ENCODE data around the gene SACM1L. TPM values are rescaled to one million over a fixed set of nuclear protein-coding genes. Genes with fewer than 3 reads are reported as not detected.

SACM1L gene
- total RNA-seq, 2 donors from 2014 or later = 25.1 to 49.5 TPM

- 70 to 72% methylated on average over 4 of the region's 4 CpGs for WGBS, 2 donors
- no peak for ATAC-seq
These were observed 31.3 kb upstream of the SACM1L start for GRCh38 chr3:45657853-45658252.

GRCh38 chr3:45659661-45660566 is 29.3 kb upstream of the SACM1L start:
- H3K27me3 ChIP-seq = no peaks in the 10 kb centered on the region
- no peak overlapping the region for H3K4me3 ChIP-seq
- no peaks in the 10 kb centered on the region for H3K36me3 ChIP-seq (replicated peaks in 1 of 2; ENCODE audit: insufficient read depth in 1 of 2, low read depth in 2 of 2)
- intact Hi-C loops (cut with DNase I) = loop anchor here (5.0 kb wide), 2 partner anchors 68 to 148 kb away; partner anchors contain the start of gene LIMD1
- H3K9me3 ChIP-seq = no peaks in the 10 kb centered on the region
- H3K4me1 ChIP-seq = peaks cover 11% of the 10 kb centered on the region
- H3K27ac ChIP-seq = no peak overlapping the region
- 58 to 61% methylated on average over 19 of the region's 19 CpGs for WGBS, 2 donors
- TF ChIP-seq POLR2A (IDR thresholded peaks at IDR 0.05) (no peak), CTCF (IDR thresholded peaks at IDR 0.05) (peak; percentile 85 to 95 (median 86))
- ATAC-seq = peak; percentile 73
- DNase-seq = peak; percentile 72 to 84 (median 76)

More at GRCh38 chr3:45657853-45658252, 31.3 kb upstream of the SACM1L start:
- Histone ChIP-seq H3K27ac (no peak overlapping the region), H3K27me3 (no peaks in the 10 kb centered on the region), H3K4me1 (peaks cover 4% of the 10 kb centered on the region), H3K36me3 (replicated peaks in 1 of 2; ENCODE audit: insufficient read depth in 1 of 2, low read depth in 2 of 2) (no peaks in the 10 kb centered on the region), H3K9me3 (no peaks in the 10 kb centered on the region), H3K4me3 (no peak overlapping the region)
- no peak for DNase-seq
- TF ChIP-seq POLR2A (IDR thresholded peaks at IDR 0.05) (no peak), CTCF (IDR thresholded peaks at IDR 0.05) (no peak)
- intact Hi-C loops (cut with DNase I) = loop anchor here (5.0 kb wide), 1 partner anchor 66 kb away; the partner anchor contains the start of gene LIMD1

- no peak for DNase-seq
- 81 to 87% methylated on average over 11 of the region's 11 CpGs for WGBS, 2 donors
- Histone ChIP-seq H3K27ac (no peak overlapping the region), H3K9me3 (no peaks in the 10 kb centered on the region), H3K4me3 (no peak overlapping the region), H3K36me3 (replicated peaks in 1 of 2; ENCODE audit: insufficient read depth in 1 of 2, low read depth in 2 of 2) (no peaks in the 10 kb centered on the region), H3K4me1 (peaks cover 17% of the 10 kb centered on the region), H3K27me3 (no peaks in the 10 kb centered on the region)
- ATAC-seq = no peak
- intact Hi-C loops (cut with DNase I) = loop anchor here (5.0 kb wide), 1 partner anchor 148 kb away; no protein-coding TSS in a partner anchor
- TF ChIP-seq POLR2A (IDR thresholded peaks at IDR 0.05) = no peak
- no peak for TF ChIP-seq CTCF (IDR thresholded peaks at IDR 0.05)
These were observed 28.7 kb upstream of the SACM1L start for GRCh38 chr3:45660567-45660901.

- Histone ChIP-seq H3K27me3 (no peaks in the 10 kb centered on the region), H3K4me3 (no peak overlapping the region), H3K9me3 (no peaks in the 10 kb centered on the region), H3K4me1 (peaks cover 15% of the 10 kb centered on the region), H3K27ac (peak overlapping the region in 2 of 4 donors; percentile 3 to 31), H3K36me3 (replicated peaks in 1 of 2; ENCODE audit: insufficient read depth in 1 of 2, low read depth in 2 of 2) (peaks cover 0 to 4% of the 10 kb centered on the region in 2 donors)
- TF ChIP-seq POLR2A (IDR thresholded peaks at IDR 0.05) (no peak), CTCF (IDR thresholded peaks at IDR 0.05) (no peak)
- 21 to 27% methylated on average over 9 to 10 of the region's 10 CpGs for WGBS, 2 donors
- ATAC-seq = peak; percentile 18
- DNase-seq = peak in 2 of 4 donors; percentile 49 to 50
- intact Hi-C loops (cut with DNase I) = loop anchor here (5.0 kb wide), 1 partner anchor 152 kb away; no protein-coding TSS in a partner anchor
These were observed 24.6 kb upstream of the SACM1L start for GRCh38 chr3:45664578-45664977.

All from body of pancreas (tissue), 4 donors.